Naive thymus-derived CD4-positive, alpha-beta T cell (primary cell): Measurements from ENCODE around the gene CDC25B. TPM values are rescaled to one million over a fixed set of nuclear protein-coding genes. Genes with fewer than 3 reads are reported as not detected.

Source experiments
- ATAC-seq: fragments of 150-1000 bp; cut with Tn5 transposase; 2 replicates; pipeline ENCODE4 v1.10.0; 2021; ENCODE audit warnings: mild to moderate bottlenecking, moderate library complexity
- CTCF ChIA-PET: fragments of 350-600 bp; sonication (Branson Sonifier 250); formaldehyde crosslinking; loops from one replicate; lab custom pipeline; 2021; ENCODE audit warnings: antibody characterized with exemption; lab: Charles Lee
- POLR2A ChIA-PET: fragments of 350-600 bp; sonication (Branson Sonifier 250); formaldehyde crosslinking; loops from one replicate; lab custom pipeline; 2021; ENCODE audit warnings: antibody characterized with exemption, inconsistent platforms; lab: Charles Lee
- DNase-seq, 9 donors: peaks; one replicate each; pipeline versions ENCODE4 v3.0.0 to v3.0.0-alpha.2; 2020 to 2022; ENCODE audit warnings: mixed read lengths in 1 of 9
- H3K27ac ChIP-seq: one replicate; pipeline ENCODE4 v1.7.0; 2013; ENCODE audit warnings: mild to moderate bottlenecking, low read depth, low read length, moderate library complexity
- H3K27me3 ChIP-seq, 2 donors: one replicate each; pipeline ENCODE4 v1.7.0; 2013; ENCODE audit warnings: low read length in 2 of 2, mild to moderate bottlenecking in 2 of 2, moderate library complexity in 2 of 2; ENCODE audit not compliant: control insufficient read depth in 2 of 2, insufficient read depth in 2 of 2
- H3K36me3 ChIP-seq, 3 experiments: 1 replicate in 2 of 3; 2 replicates in 1 of 3; pipeline ENCODE4 v1.7.0; 2013; ENCODE audit warnings: low read length in 3 of 3, mild to moderate bottlenecking in 3 of 3, moderate library complexity in 1 of 3; ENCODE audit not compliant: insufficient read depth in 3 of 3, control insufficient read depth in 2 of 3
- H3K4me1 ChIP-seq, 2 donors: one replicate each; pipeline ENCODE4 v1.7.0; 2013; ENCODE audit warnings: low read length in 2 of 2, mild to moderate bottlenecking in 2 of 2, moderate library complexity in 1 of 2; ENCODE audit not compliant: control insufficient read depth in 2 of 2, insufficient read depth in 2 of 2
- H3K4me3 ChIP-seq: 2 replicates; pipeline ENCODE4 v1.7.0; 2013; ENCODE audit warnings: mild to moderate bottlenecking, low read length
- H3K9me3 ChIP-seq, 3 experiments: 1 replicate in 2 of 3; 2 replicates in 1 of 3; pipeline ENCODE4 v1.7.0; 2013; ENCODE audit warnings: low read length in 3 of 3; ENCODE audit not compliant: control insufficient read depth in 2 of 3
- H3K27ac Mint-ChIP-seq, 9 donors: one replicate each; pipeline ENCODE4 v1.8.0; 2020 to 2022; ENCODE audit warnings: mixed read lengths in 9 of 9, mild to moderate bottlenecking in 8 of 9, moderate library complexity in 5 of 9, inconsistent platforms in 2 of 9
- H3K27me3 Mint-ChIP-seq, 5 donors: one replicate each; pipeline ENCODE4 v1.8.0; 2021 to 2022; ENCODE audit warnings: mixed read lengths in 5 of 5, mild to moderate bottlenecking in 1 of 5
- H3K36me3 Mint-ChIP-seq, 5 donors: one replicate each; pipeline ENCODE4 v1.8.0; 2020 to 2022; ENCODE audit warnings: mixed read lengths in 5 of 5, mild to moderate bottlenecking in 3 of 5, inconsistent platforms in 1 of 5
- H3K4me1 Mint-ChIP-seq, 7 donors: one replicate each; pipeline ENCODE4 v1.8.0; 2020 to 2022; ENCODE audit warnings: mixed read lengths in 7 of 7, mild to moderate bottlenecking in 3 of 7, inconsistent platforms in 1 of 7
- H3K4me3 Mint-ChIP-seq, 10 donors: one replicate each; pipeline ENCODE4 v1.8.0; 2020 to 2022; ENCODE audit warnings: mild to moderate bottlenecking in 10 of 10, mixed read lengths in 10 of 10, moderate library complexity in 6 of 10, inconsistent platforms in 2 of 10
- H3K9me3 Mint-ChIP-seq, 11 donors: one replicate each; pipeline ENCODE4 v1.8.0; 2020 to 2022; ENCODE audit warnings: mixed read lengths in 11 of 11, mild to moderate bottlenecking in 4 of 11, inconsistent platforms in 1 of 11, moderate library complexity in 1 of 11
- intact Hi-C, 2 donors: fragments of 100-400 bp; cut with micrococcal nuclease; formaldehyde crosslinking; loops; one replicate each; pipeline ENCODE4 v1.15.1; 2023
- polyA plus RNA-seq, 2 donors: library from polyadenylated mRNA; unstranded; fragments of 300-500 nt; fragmentation: Illumina TruSeq; gene quantifications; one replicate each; pipeline ENCODE4 v1.2.3, GENCODE V29; 2021
- total RNA-seq, 6 experiments: library from RNA in 5 of 6; stranded (reverse) in 5 of 6; gene quantifications; 1 replicate in 5 of 6; 2 replicates in 1 of 6; pipeline ENCODE4 v1.2.3 and lab custom pipeline; 2021 to 2026

Gene CDC25B
- total and polyA plus RNA-seq, 7 experiments from 2014 or later: 37.0 to 392 (median 174) TPM

- DNase-seq: peak in 2 of 9 donors; percentile 32 to 59
- Histone ChIP-seq H3K9me3 (no peaks in the 10 kb centered on the region), H3K27me3 (no peaks in the 10 kb centered on the region), H3K36me3 (peaks cover 20 to 47% (median 26%) of the 10 kb centered on the region in 3 experiments), H3K4me1 (peaks cover 36 to 52% of the 10 kb centered on the region in 2 donors), H3K4me3 (peak overlapping the region; percentile 90), H3K27ac (peak overlapping the region; percentile 78)
- CTCF ChIA-PET: interaction anchor here (2.0 to 4.7 kb wide), 3 partner anchors 15 to 22 kb away, joined by 12 to 45 read pairs (median 17); partner anchors contain the start of gene AP5S1
- intact Hi-C loops: loop anchor here (2.0 to 5.0 kb wide), 3 partner anchors 17 to 1330 kb away; partner anchors contain the start of genes CDS2 (in 1 of the 2), PANK2 (in 1 of the 2) and SPEF1 (in 1 of the 2)
- Mint-ChIP-seq H3K27me3 (no peaks in the 10 kb centered on the region), H3K36me3 (peaks cover 9 to 49% (median 28%) of the 10 kb centered on the region in 5 donors), H3K4me3 (peak overlapping the region; percentile 90 to 99 (median 98)), H3K4me1 (peaks cover 34 to 60% (median 47%) of the 10 kb centered on the region in 7 donors), H3K27ac (peak overlapping the region; percentile 74 to 100 (median 97)), H3K9me3 (no peaks in the 10 kb centered on the region)
- no peak for ATAC-seq
- POLR2A ChIA-PET: interaction anchor here (0.6 to 3.5 kb wide), 3 partner anchors 18 to 34 kb away, joined by 3 to 134 read pairs (median 4); partner anchors contain the start of genes ADISSP and AP5S1
Measured at GRCh38 chr20:3797592-3798372, 1.7 kb downstream of the CDC25B start.

- Mint-ChIP-seq H3K4me1 (peaks cover 35 to 64% (median 51%) of the 10 kb centered on the region in 7 donors), H3K4me3 (peak overlapping the region; percentile 90 to 99 (median 98)), H3K9me3 (no peaks in the 10 kb centered on the region), H3K27ac (peak overlapping the region; percentile 74 to 100 (median 97)), H3K36me3 (peaks cover 12 to 53% (median 33%) of the 10 kb centered on the region in 5 donors), H3K27me3 (no peaks in the 10 kb centered on the region)
- H3K27me3 ChIP-seq: no peaks in the 10 kb centered on the region
- CTCF ChIA-PET: interaction anchor here (2.0 to 4.7 kb wide), 2 partner anchors 14 to 22 kb away, joined by 12 to 45 read pairs; partner anchors contain the start of gene AP5S1
- ATAC-seq (no peak), DNase-seq (no peak)
- POLR2A ChIA-PET: interaction anchor here (1.0 kb wide), 1 partner anchor 31 kb away, joined by 4 read pairs; the partner anchor contains the start of gene ADISSP
- peak overlapping the region; percentile 78 for H3K27ac ChIP-seq
- peaks cover 36 to 52% of the 10 kb centered on the region in 2 donors for H3K4me1 ChIP-seq
- intact Hi-C loops: loop anchor here in 1 of 2 donors (5.0 kb wide), 1 partner anchor 1329 kb away; the partner anchor contains the start of gene CDS2
- H3K9me3 ChIP-seq: no peaks in the 10 kb centered on the region
- H3K4me3 ChIP-seq: peak overlapping the region; percentile 90
- H3K36me3 ChIP-seq: peaks cover 25 to 53% (median 32%) of the 10 kb centered on the region in 3 experiments
Measured at GRCh38 chr20:3798373-3798768, 2.3 kb downstream of the CDC25B start.

DNA sequence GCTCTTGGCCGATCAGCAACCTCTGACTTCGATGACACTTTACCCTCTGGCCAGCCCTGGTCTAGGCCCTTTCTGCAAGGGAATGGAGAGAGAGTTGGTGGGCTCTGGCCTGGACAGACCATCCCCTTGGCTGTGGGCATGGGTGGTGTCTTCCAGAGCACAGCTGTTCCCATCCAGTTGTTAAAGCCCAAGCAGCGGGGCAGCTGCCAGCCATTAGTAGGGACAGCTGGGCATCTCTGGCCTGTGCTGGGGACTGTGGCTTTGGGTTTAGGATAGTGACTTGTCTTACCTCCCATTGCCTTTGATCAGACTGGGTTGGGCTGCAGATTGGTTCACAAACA lies 2.8 kb downstream of the CDC25B start:
- H3K27me3 ChIP-seq: no peaks in the 10 kb centered on the region
- Mint-ChIP-seq H3K27ac (peak overlapping the region; percentile 74 to 100 (median 97)), H3K27me3 (no peaks in the 10 kb centered on the region), H3K4me3 (peak overlapping the region; percentile 90 to 99 (median 98)), H3K36me3 (peaks cover 12 to 58% (median 38%) of the 10 kb centered on the region in 5 donors), H3K4me1 (peaks cover 41 to 69% (median 56%) of the 10 kb centered on the region in 7 donors), H3K9me3 (no peaks in the 10 kb centered on the region)
- ChIA-PET POLR2A (interaction anchor here (0.7 to 2.2 kb wide), 3 partner anchors 31 to 240 kb away, joined by 3 to 12 read pairs (median 3); partner anchors contain the start of gene ADISSP), CTCF (interaction anchor here (1.2 to 4.7 kb wide), 3 partner anchors 10 to 21 kb away, joined by 6 to 45 read pairs (median 12); partner anchors contain the start of gene AP5S1)
- no peak for ATAC-seq
- no peak for DNase-seq
- H3K27ac ChIP-seq: peak overlapping the region; percentile 78
- H3K36me3 ChIP-seq: peaks cover 31 to 58% (median 37%) of the 10 kb centered on the region in 3 experiments
- peaks cover 36 to 52% of the 10 kb centered on the region in 2 donors for H3K4me1 ChIP-seq
- peak overlapping the region; percentile 90 for H3K4me3 ChIP-seq
- no peaks in the 10 kb centered on the region for H3K9me3 ChIP-seq
- intact Hi-C loops: loop anchor here in 1 of 2 donors (5.0 kb wide), 1 partner anchor 1328 kb away; the partner anchor contains the start of gene CDS2

- Mint-ChIP-seq H3K27ac (peak overlapping the region; percentile 74 to 100 (median 97)), H3K4me1 (peaks cover 47 to 79% (median 62%) of the 10 kb centered on the region in 7 donors), H3K36me3 (peaks cover 15 to 69% (median 47%) of the 10 kb centered on the region in 5 donors), H3K27me3 (no peaks in the 10 kb centered on the region), H3K4me3 (peak overlapping the region; percentile 32 to 99 (median 97)), H3K9me3 (no peaks in the 10 kb centered on the region)
- ATAC-seq (no peak), DNase-seq (no peak)
- Histone ChIP-seq H3K27me3 (no peaks in the 10 kb centered on the region), H3K4me3 (peak overlapping the region; percentile 90), H3K27ac (peak overlapping the region; percentile 78), H3K4me1 (peaks cover 36 to 46% of the 10 kb centered on the region in 2 donors), H3K36me3 (peaks cover 36 to 73% (median 43%) of the 10 kb centered on the region in 3 experiments), H3K9me3 (no peaks in the 10 kb centered on the region)
- intact Hi-C loops: no loop called here
- POLR2A ChIA-PET: interaction anchor here (1.0 to 2.5 kb wide), 4 partner anchors 11 to 55 kb away, joined by 3 to 24 read pairs (median 8); partner anchors contain the start of genes ADISSP and CENPB
- CTCF ChIA-PET: interaction anchor here (0.9 to 4.7 kb wide), 3 partner anchors 12 to 20 kb away, joined by 3 to 45 read pairs (median 12); partner anchors contain the start of gene AP5S1
Measured at GRCh38 chr20:3800256-3800877, 4.3 kb downstream of the CDC25B start.

DNA sequence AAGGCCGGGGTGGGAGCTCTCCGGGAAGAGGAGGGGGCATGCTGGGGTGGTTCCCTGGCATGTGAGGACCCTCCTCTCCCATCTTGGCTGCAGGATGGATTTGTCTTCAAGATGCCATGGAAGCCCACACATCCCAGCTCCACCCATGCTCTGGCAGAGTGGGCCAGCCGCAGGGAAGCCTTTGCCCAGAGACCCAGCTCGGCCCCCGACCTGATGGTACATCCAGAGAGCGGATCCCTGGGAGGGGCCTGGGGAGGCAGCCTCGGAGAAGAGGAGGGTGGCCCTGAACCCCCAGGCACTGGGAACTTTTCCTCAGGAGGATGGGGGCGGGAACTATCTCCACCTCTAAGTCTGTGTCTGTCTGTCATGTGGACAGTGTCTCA lies 4.8 kb downstream of the CDC25B start:
- intact Hi-C loops: no loop called here
- Mint-ChIP-seq H3K27ac (peak overlapping the region; percentile 73 to 100 (median 97)), H3K36me3 (peaks cover 19 to 74% (median 52%) of the 10 kb centered on the region in 5 donors), H3K9me3 (no peaks in the 10 kb centered on the region), H3K27me3 (no peaks in the 10 kb centered on the region), H3K4me1 (peaks cover 49 to 83% (median 66%) of the 10 kb centered on the region in 7 donors), H3K4me3 (peak overlapping the region in 6 of 10 donors; percentile 17 to 99 (median 69))
- Histone ChIP-seq H3K27me3 (no peaks in the 10 kb centered on the region), H3K4me1 (peaks cover 40 to 44% of the 10 kb centered on the region in 2 donors), H3K36me3 (peaks cover 36 to 76% (median 43%) of the 10 kb centered on the region in 3 experiments), H3K27ac (peak overlapping the region; percentile 78), H3K4me3 (no peak overlapping the region), H3K9me3 (no peaks in the 10 kb centered on the region)
- DNase-seq: no peak
- ATAC-seq: no peak
- ChIA-PET CTCF (interaction anchor here (0.9 to 4.7 kb wide), 2 partner anchors 12 to 20 kb away, joined by 3 to 45 read pairs; partner anchors contain the start of gene AP5S1), POLR2A (interaction anchor here (2.2 to 2.5 kb wide), 2 partner anchors 12 to 33 kb away, joined by 12 to 24 read pairs; partner anchors contain the start of genes ADISSP and CENPB)
